ENCODE data around the gene NDUFAF8.

GRCh38 chr17:81206657-81207056 lies 32.5 kb upstream of the NDUFAF8 start:
- TF ChIP-seq CTCF (IDR thresholded peaks at IDR 0.05), result no peak
- no peak for TF ChIP-seq POLR2A (IDR thresholded peaks at IDR 0.05)
